AG09309 (cell line): Measurements from ENCODE around the gene MAD1L1.

Experiments
- DNase-seq: peaks from one replicate; pipeline ENCODE4 v3.0.0-alpha.2; 2010; ENCODE audit warnings: low read depth
- H3K4me3 ChIP-seq: 2 replicates; pipeline ENCODE4 v1.5.1; 2011; ENCODE audit warnings: mild to moderate bottlenecking, low read depth, low read length, moderate library complexity; ENCODE audit not compliant: control insufficient read depth
- CTCF ChIP-seq: IDR thresholded peaks from 2 replicates; pipeline ENCODE4 v1.5.1; 2011; ENCODE audit warnings: mild to moderate bottlenecking, low read depth, low read length, inconsistent platforms; ENCODE audit not compliant: insufficient read depth, control insufficient read depth; ENCODE audit errors: missing control alignments

MAD1L1 gene

GRCh38 chr7:1985936-1986335 is 246.8 kb downstream of the MAD1L1 start:
- no peak for TF ChIP-seq CTCF
- DNase-seq, result no peak
- no peak overlapping the region for H3K4me3 ChIP-seq

- TF ChIP-seq CTCF, result no peak
- no peak overlapping the region for H3K4me3 ChIP-seq
- DNase-seq, result no peak
These were observed 247.7 kb downstream of the MAD1L1 start for GRCh38 chr7:1985042-1985441.

- no peak for DNase-seq
- no peak overlapping the region for H3K4me3 ChIP-seq
- TF ChIP-seq CTCF, result no peak
These were observed 250.9 kb downstream of the MAD1L1 start for GRCh38 chr7:1981878-1982230.

GRCh38 chr7:1981201-1981877 is 251.4 kb downstream of the MAD1L1 start:
- TF ChIP-seq CTCF, result no peak
- DNase-seq, result no peak

GRCh38 chr7:1979591-1980560 is 252.9 kb downstream of the MAD1L1 start:
- DNase-seq, result no peak
- H3K4me3 ChIP-seq, result no peak overlapping the region
- no peak for TF ChIP-seq CTCF

More at GRCh38 chr7:1981201-1981877, 251.4 kb downstream of the MAD1L1 start:
- H3K4me3 ChIP-seq, result no peak overlapping the region

GRCh38 chr7:1978656-1979590 is 253.8 kb downstream of the MAD1L1 start:
- DNase-seq, result no peak
- TF ChIP-seq CTCF, result no peak
- no peak overlapping the region for H3K4me3 ChIP-seq
